ENCODE results near the gene KCNMB2.

KCNMB2 gene

DNA sequence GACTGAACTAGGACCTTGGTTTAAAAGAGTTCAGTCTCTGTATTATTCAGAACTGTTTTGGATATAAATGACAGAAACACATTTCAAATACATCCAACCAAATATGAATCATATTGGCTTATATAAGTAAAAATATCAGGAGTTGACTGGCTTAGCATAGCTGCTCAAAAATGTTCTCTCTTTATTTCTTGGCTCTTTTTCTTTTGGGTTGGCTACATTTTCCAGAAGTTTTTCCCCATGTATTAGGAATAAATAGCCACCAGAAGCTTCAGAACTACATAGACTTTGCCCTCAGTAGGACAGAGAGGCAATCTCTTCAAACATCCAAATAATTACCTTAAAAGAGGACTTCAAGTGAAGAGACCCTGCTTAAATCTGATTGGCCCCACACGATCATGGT, 32.7 kb downstream of the KCNMB2 start:
- no peak for DNase-seq (ENCODE audit: low read depth in 2 of 2)

DNA sequence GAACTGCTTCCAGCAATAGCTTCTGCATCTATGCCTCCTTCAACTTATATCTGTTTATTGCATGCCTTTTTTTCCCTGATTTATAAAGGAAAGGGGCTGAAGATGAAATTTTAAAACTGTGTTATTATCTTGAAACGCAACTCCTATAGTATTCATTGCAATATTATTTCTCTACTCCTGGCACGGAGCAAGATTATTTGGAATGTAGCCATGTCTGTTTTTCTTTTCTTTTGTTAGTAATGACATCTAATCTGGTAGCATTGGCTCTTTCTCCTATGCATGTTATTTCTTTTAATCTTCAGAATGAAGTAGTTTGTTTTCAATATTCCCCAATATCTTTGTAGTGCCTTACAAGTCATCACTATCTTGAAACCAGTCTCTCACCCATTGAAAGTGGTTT, 33.6 kb downstream of the KCNMB2 start:
- no peak for DNase-seq (ENCODE audit: low read depth in 2 of 2)

GRCh38 chr3:178583963-178584575, 47.8 kb downstream of the KCNMB2 start:
- no peak for DNase-seq (ENCODE audit: low read depth in 2 of 2)

DNA sequence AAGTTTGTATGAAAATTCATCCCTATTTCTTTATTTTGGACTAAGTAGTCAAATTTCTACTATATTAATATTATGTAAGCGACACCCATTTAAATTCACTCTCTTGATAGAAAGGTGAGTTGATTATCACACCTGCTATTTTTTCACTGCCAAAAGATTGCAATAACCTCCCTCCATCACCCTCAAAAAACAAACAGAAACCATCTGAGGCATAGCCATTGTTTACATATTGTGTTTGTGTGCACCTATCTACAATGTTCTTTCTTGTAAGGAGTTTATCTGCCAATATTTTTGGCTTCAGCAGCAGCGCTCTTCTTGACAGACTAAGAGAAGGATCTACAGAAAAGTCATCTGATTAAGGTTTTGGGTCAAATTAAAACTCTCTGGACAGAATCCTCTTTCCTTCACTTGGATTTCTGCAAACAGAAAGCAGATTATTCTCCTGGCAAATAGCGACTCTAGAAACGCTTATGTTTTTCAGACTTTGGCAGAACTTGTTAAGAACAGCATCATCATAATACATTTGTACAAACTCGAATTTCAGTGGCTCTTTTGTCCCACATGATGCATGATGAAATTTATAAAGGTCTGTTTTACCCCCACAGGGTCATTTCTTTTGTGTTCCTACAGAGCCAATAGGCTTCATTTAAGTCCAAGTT, 48.6 kb downstream of the KCNMB2 start:
- no peak for DNase-seq (ENCODE audit: low read depth in 2 of 2)

GRCh38 chr3:178585454-178585853, 49.2 kb downstream of the KCNMB2 start:
- DNase-seq (ENCODE audit: low read depth in 2 of 2) = no peak

- no peak for DNase-seq (ENCODE audit: low read depth in 2 of 2)
Observed at GRCh38 chr3:178586076-178586475, 49.8 kb downstream of the KCNMB2 start.

GRCh38 chr3:178588628-178589027, 52.4 kb downstream of the KCNMB2 start:
- DNase-seq (ENCODE audit: low read depth in 2 of 2) = no peak

- no peak for DNase-seq (ENCODE audit: low read depth in 2 of 2)
Observed at GRCh38 chr3:178593786-178594185, 57.5 kb downstream of the KCNMB2 start.

DNA sequence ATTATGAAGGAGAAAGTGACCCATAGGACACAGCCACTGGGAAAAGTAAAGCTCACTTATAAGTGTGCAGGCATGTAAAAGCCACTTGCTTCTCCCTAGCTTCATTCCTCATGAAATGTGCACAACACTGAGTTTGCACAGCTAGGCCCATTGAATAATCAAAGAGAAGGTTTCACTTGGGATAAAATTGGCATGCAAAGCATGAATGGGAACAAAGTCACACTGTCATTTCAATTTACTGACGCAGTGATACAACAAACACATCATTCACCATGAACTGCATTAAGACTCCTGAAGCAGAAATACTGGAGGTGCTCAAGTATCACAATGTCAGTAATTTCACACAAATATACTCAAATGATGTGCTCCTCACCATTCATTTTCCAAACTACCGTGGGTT, 61.1 kb downstream of the KCNMB2 start:
- no peak for DNase-seq (ENCODE audit: low read depth in 2 of 2)

DNA sequence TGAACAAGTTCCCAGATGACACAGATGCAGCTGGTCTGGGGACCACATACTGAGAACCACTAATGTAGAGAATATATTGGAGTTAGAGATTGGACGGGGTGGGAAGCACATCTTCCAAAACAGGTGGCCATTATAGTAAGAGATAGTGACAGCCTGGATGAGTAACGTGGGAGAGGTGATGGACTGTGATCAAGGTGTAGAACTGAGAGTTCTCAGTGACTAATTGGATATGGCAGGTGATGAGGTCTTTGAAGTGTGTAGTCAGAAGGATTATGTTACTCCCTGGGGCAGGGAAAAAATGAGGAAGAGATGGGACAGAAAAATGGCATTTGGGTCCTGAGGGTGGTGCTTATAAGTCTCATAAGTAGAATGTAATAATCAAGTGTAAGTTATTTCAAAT, 66.6 kb downstream of the KCNMB2 start:
- DNase-seq (ENCODE audit: low read depth in 2 of 2) = no peak

- DNase-seq (ENCODE audit: low read depth in 2 of 2) = no peak
Observed at GRCh38 chr3:178603735-178604134, 67.5 kb downstream of the KCNMB2 start.

GRCh38 chr3:178618197-178618596, 82.0 kb downstream of the KCNMB2 start:
- DNase-seq (ENCODE audit: low read depth in 2 of 2) = no peak

GRCh38 chr3:178618896-178619295, 82.7 kb downstream of the KCNMB2 start:
- no peak for DNase-seq (ENCODE audit: low read depth in 2 of 2)

- DNase-seq (ENCODE audit: low read depth in 2 of 2) = no peak
Observed at GRCh38 chr3:178623666-178624255, 87.5 kb downstream of the KCNMB2 start.

- DNase-seq (ENCODE audit: low read depth in 2 of 2) = no peak
Observed at GRCh38 chr3:178624276-178624675, 88.0 kb downstream of the KCNMB2 start.

DNA sequence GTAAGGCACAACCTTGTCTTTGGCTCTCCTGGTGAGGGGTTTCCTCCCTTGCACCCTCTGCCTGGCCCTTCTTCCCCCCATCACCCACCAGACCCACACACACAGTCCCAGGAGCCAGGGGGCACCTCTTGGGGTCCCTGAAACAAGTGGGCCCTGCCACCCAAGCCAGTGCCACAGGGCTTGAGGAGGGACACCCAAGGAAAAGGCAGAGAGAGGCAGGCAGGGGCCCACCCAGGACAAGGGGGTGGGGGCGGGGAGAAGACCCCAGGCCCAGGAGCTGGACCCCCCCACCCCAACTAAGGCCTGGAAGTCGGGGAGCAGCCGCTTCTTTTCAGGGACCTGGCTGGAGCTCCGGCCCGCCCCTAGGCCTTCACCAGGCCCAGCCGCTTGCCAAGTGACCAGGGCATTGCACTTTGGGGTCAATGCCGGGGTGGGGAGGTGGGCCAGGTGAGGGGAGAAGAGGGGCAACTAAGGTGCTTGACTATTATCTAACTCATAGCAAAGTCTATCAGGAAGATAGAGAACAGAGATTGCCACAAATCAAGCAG, 88.9 kb downstream of the KCNMB2 start:
- no peak for DNase-seq (ENCODE audit: low read depth in 2 of 2)

DNA sequence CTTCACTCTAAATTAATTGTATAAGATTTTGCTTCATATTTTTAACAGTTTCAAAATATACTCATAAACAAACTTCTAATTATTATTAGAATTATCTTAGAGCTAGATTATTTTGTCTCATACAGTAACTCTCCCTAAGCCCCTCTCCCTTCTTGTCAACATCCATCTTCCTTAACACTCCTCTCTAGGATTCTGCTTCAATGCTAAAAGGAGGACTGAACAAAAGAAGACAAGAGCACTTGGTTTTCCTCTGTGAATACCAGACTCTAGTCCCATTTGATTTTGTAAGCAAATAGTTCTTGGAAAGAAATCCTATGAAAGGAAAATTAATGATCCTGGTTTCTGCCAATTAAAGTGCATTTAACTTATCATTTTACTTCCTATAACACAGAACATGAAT, 91.8 kb downstream of the KCNMB2 start:
- no peak for DNase-seq (ENCODE audit: low read depth in 2 of 2)

DNA sequence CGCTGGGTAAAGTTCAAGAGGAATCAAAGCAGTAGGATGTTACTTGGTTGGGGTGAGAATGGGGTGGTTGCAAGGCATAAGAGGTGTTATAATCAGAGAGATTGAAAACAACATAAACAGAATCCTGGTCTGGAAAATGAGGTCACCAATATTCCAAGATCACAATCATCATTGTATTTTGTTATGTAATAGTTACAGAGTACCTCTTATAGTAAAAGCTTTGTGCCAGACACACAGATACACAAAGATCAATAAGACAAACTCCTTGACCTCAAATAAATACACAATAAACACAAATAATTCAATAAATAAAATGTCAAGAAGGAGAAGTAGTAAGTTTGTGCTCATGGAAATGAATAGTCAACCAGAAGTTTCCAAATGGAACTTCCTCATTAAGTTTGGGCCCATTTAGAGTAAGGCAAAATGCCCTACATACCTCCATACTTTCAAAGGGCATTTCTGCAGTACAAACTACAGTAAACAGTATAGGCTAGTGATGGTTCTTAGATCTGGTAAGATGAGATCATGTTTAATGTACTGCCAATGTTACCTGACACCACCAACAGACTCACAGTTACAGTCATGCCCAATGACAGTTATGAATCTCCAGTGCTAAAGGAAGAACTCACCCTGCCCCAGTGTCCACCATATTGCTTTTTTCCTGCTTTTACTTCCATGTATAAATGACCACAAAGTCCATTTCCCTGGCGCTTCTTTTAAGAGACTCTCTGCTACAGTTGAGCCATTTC, 93.4 kb downstream of the KCNMB2 start:
- no peak for DNase-seq (ENCODE audit: low read depth in 2 of 2)

- no peak for DNase-seq (ENCODE audit: low read depth in 2 of 2)
Observed at GRCh38 chr3:178631950-178632349, 95.7 kb downstream of the KCNMB2 start.

DNA sequence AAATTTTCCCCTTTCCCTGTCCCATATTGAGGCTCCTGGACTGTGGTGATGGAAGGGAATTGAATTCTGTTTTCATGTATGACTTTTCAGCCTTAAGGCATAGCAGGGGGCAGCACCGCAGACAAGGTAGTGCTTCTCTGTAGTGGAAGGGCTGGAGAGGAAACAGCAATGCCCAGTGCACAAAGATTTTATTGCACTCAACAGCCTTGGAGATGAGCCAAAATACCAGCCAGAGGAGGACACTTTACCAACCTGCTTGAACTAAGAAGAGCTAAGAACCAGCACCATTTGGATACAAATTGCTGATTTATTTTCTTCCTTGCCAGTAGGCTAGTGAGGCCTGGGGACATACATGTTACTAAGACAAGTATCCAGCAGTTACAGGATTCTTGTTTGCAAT, 98.7 kb downstream of the KCNMB2 start:
- DNase-seq (ENCODE audit: low read depth in 2 of 2) = no peak

- DNase-seq (ENCODE audit: low read depth in 2 of 2) = no peak
Observed at GRCh38 chr3:178637802-178638201, 101.6 kb downstream of the KCNMB2 start.

- DNase-seq (ENCODE audit: low read depth in 2 of 2) = no peak
Observed at GRCh38 chr3:178645503-178645902, 109.3 kb downstream of the KCNMB2 start.

All from fibroblast of skin of left quadriceps (primary cell).